HFF-Myc (cell line): ENCODE results near the gene VSTM2B.

Experiments used
- DNase-seq: peaks from one replicate; pipeline ENCODE4 v3.0.0-alpha.2; 2011; ENCODE audit warnings: low read depth; ENCODE audit errors: extremely low read depth
- H3K4me3 ChIP-seq: replicated peaks from 2 replicates; pipeline ENCODE4 v1.5.1; 2011; ENCODE audit warnings: low read depth, mild to moderate bottlenecking, control low read depth, low read length
- TF ChIP-seq, protein P1 (sequence below): IDR thresholded peaks from 2 replicates; pipeline ENCODE4 v1.5.1; 2012; ENCODE audit warnings: mild to moderate bottlenecking, low read depth, low read length, control low read depth; ENCODE audit errors: missing control alignments

The VSTM2B gene

DNA sequence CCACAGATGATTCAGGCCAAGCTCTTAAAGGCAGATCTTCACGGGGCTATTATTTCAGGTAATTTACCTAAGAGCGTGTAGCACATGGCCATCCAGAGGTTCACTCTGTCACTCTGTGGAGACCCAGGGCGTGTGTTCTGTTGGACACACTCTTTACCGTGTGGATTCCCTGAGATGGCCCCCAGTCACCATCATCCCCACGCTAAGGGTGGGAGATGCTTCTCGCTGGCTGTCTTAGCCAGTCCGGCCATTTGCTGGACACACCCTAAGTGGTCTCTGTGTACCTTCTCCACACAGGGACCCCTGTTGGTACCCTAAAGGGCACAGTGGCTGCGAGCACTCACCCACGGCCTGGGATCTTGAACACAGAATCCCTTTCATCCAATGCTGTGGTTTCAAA lies 86.3 kb downstream of the VSTM2B start:
- no peak overlapping the region for H3K4me3 ChIP-seq
- TF ChIP-seq, protein P1, sequence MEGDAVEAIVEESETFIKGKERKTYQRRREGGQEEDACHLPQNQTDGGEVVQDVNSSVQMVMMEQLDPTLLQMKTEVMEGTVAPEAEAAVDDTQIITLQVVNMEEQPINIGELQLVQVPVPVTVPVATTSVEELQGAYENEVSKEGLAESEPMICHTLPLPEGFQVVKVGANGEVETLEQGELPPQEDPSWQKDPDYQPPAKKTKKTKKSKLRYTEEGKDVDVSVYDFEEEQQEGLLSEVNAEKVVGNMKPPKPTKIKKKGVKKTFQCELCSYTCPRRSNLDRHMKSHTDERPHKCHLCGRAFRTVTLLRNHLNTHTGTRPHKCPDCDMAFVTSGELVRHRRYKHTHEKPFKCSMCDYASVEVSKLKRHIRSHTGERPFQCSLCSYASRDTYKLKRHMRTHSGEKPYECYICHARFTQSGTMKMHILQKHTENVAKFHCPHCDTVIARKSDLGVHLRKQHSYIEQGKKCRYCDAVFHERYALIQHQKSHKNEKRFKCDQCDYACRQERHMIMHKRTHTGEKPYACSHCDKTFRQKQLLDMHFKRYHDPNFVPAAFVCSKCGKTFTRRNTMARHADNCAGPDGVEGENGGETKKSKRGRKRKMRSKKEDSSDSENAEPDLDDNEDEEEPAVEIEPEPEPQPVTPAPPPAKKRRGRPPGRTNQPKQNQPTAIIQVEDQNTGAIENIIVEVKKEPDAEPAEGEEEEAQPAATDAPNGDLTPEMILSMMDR, result no peak
- DNase-seq, result no peak

- H3K4me3 ChIP-seq, result no peak overlapping the region
- TF ChIP-seq, protein P1, result no peak
- no peak for DNase-seq
These were observed 87.2 kb downstream of the VSTM2B start for GRCh38 chr19:29612801-29613595.

DNA sequence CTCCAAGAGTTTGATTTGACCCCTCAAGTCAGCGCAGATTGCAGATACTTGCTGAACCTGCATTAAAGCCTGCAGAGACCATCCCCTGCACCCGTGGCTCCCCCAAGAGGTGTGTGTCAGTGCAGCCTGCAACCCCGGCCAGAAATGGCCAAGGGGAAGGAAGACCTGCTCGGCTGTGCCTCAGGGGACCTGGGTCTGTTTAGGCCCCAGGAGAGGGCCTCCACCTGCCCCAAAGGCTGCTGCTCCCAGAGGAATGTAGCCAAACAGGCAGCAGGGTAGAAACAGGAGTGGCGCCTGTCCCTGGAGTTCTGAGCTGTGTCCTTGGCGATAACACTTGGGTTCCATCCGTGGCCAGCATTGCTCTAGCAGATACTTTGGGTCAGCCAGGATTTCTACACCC lies 88.3 kb downstream of the VSTM2B start:
- DNase-seq, result no peak
- no peak overlapping the region for H3K4me3 ChIP-seq
- TF ChIP-seq, protein P1, result no peak
